Ovary (tissue), 3 donors: Measurements from ENCODE around the gene ADCY1.

Experiments
- EP300 ChIP-seq: sonication (generic); formaldehyde crosslinking; IDR thresholded peaks from one replicate; pipeline ENCODE4 v1.6.1; 2017; ENCODE audit warnings: antibody characterized with exemption
- POLR2A ChIP-seq: fragments of 450-650 bp; IDR thresholded peaks from one replicate; pipeline ENCODE4 v1.6.1; 2017; ENCODE audit warnings: antibody characterized with exemption, mild to moderate bottlenecking, moderate library complexity
- TF ChIP-seq, protein P1 (sequence below), 3 donors: fragments of 450-650 bp in 2 of 3; fragments of 200-600 bp in 1 of 3; IDR thresholded peaks; one replicate each; pipeline versions ENCODE4 v1.5.1 to v1.8.0; 2016 to 2022; ENCODE audit warnings: antibody characterized with exemption in 3 of 3, mild to moderate bottlenecking in 1 of 3
- donor health status: DM: no; HTN: no; CAD: no.

DNA sequence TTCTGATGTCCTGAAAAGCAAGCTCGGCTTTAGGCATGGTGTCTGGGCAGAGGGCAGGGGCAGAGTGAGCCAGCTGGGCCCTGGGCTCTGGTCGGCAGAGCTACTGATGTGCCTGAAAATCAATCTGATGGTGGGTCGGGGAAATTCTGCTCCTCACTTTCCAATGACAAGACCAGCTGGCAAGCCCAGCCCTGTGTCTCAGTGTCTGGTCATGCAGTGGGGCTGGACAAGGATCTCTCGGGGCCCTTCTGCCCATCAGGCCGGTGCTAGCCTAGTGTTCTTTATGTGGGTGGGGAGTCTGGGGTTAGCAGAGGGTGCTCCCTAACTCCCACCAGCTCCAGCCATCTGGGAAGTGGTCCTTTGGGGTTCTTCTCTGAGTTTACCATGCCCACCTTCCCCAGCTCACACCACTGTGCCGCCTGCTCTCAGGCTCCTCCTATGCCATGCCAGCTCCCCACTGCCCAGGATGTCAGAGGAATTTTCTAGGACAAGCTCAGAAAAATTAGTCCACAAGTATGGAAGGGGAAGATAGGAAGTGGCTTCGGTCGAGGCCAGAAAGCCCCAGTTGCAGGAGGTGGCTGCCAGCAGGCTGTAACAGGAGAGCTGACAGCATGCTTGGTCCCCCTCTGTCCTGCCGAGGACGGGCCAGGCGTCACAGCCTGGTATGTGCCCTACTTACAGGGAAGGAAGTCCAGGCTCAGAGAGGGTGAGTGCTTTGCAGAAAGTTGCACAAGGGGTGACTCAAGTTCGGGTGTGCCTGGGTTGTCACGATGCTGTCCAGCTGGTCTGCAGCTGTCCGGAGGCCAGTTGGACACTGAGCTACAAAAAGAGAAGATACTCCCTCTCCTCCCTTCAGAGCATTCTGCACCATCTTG is 135.2 kb downstream of the ADCY1 start:
- TF ChIP-seq, protein P1, sequence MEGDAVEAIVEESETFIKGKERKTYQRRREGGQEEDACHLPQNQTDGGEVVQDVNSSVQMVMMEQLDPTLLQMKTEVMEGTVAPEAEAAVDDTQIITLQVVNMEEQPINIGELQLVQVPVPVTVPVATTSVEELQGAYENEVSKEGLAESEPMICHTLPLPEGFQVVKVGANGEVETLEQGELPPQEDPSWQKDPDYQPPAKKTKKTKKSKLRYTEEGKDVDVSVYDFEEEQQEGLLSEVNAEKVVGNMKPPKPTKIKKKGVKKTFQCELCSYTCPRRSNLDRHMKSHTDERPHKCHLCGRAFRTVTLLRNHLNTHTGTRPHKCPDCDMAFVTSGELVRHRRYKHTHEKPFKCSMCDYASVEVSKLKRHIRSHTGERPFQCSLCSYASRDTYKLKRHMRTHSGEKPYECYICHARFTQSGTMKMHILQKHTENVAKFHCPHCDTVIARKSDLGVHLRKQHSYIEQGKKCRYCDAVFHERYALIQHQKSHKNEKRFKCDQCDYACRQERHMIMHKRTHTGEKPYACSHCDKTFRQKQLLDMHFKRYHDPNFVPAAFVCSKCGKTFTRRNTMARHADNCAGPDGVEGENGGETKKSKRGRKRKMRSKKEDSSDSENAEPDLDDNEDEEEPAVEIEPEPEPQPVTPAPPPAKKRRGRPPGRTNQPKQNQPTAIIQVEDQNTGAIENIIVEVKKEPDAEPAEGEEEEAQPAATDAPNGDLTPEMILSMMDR (IDR thresholded peaks at IDR 0.05), result no peak
- TF ChIP-seq EP300, result no peak
- no peak for TF ChIP-seq POLR2A
